Glutamatergic neuron (in vitro differentiated cells): ENCODE measurements around the gene NRG3. TPM values are rescaled to one million over a fixed set of nuclear protein-coding genes. Genes with fewer than 3 reads are reported as not detected.

Experiments used
- DNase-seq: peaks from one replicate; pipeline ENCODE4 v3.0.0; 2022
- H3K27ac Mint-ChIP-seq: one replicate; pipeline ENCODE4 v1.8.0; 2020; ENCODE audit warnings: mild to moderate bottlenecking, mixed read lengths, inconsistent platforms; ENCODE audit not compliant: unreplicated experiment
- H3K27me3 Mint-ChIP-seq: one replicate; pipeline ENCODE4 v1.8.0; 2020; ENCODE audit warnings: mild to moderate bottlenecking, moderate library complexity, mixed read lengths, inconsistent platforms; ENCODE audit not compliant: unreplicated experiment
- H3K36me3 Mint-ChIP-seq: one replicate; pipeline ENCODE4 v1.8.0; 2020; ENCODE audit warnings: mild to moderate bottlenecking, mixed read lengths, inconsistent platforms; ENCODE audit not compliant: unreplicated experiment
- H3K4me1 Mint-ChIP-seq: one replicate; pipeline ENCODE4 v1.8.0; 2020; ENCODE audit warnings: mild to moderate bottlenecking, low read depth, mixed read lengths, inconsistent platforms; ENCODE audit not compliant: unreplicated experiment
- H3K4me3 Mint-ChIP-seq: one replicate; pipeline ENCODE4 v1.8.0; 2020; ENCODE audit warnings: mild to moderate bottlenecking, mixed read lengths, inconsistent platforms; ENCODE audit not compliant: unreplicated experiment
- H3K9me3 Mint-ChIP-seq: one replicate; pipeline ENCODE4 v1.8.0; 2020; ENCODE audit warnings: mild to moderate bottlenecking, moderate library complexity, mixed read lengths, inconsistent platforms; ENCODE audit not compliant: unreplicated experiment
- CTCF ChIP-seq: fragments of 200-600 bp; sonication (generic); IDR thresholded peaks from one replicate; pipeline ENCODE4 v1.5.0; 2021; ENCODE audit not compliant: partially characterized antibody, unreplicated experiment
- total RNA-seq: library from RNA; stranded (reverse); fragmentation: NEBNext Ultra II Directional; extraction: Animal tissue kit (Norgen Biotek cat#: 25700); gene quantifications from one replicate; pipeline ENCODE4 v1.2.1, GENCODE V29; 2021; ENCODE audit not compliant: unreplicated experiment

The NRG3 gene
- total RNA-seq, 1 donor from 2014 or later = 3.2 TPM

GRCh38 chr10:82535457-82535856 lies 660.5 kb downstream of the NRG3 start:
- Mint-ChIP-seq H3K4me1 (no peaks in the 10 kb centered on the region), H3K36me3 (no peaks in the 10 kb centered on the region), H3K4me3 (no peak overlapping the region), H3K9me3 (no peaks in the 10 kb centered on the region), H3K27ac (no peak overlapping the region), H3K27me3 (no peaks in the 10 kb centered on the region)
- TF ChIP-seq CTCF = no peak
- no peak for DNase-seq

- Mint-ChIP-seq H3K36me3 (no peaks in the 10 kb centered on the region), H3K4me1 (no peaks in the 10 kb centered on the region), H3K9me3 (no peaks in the 10 kb centered on the region), H3K4me3 (no peak overlapping the region), H3K27me3 (no peaks in the 10 kb centered on the region), H3K27ac (no peak overlapping the region)
- TF ChIP-seq CTCF = no peak
- DNase-seq = no peak
These were observed 661.7 kb downstream of the NRG3 start for GRCh38 chr10:82536668-82537067.

DNA sequence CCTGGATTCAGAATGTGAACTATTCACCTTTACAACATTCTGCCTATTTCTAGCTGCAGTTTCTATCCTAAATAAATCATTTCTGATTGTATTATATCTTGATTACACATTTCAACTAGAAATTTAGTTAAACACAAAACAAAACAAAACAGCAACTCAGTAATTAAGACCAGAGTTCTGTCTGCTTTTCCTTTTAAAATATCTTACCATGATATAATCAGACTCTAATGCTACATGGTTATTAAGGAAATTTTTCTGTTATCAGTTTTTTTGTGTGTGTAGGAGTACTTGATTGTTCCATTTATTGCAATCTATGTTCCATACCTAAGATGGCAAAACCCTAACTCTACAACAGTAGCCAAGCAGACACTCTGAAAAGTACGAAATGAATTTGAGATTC lies 663.3 kb downstream of the NRG3 start:
- Mint-ChIP-seq H3K27me3 (no peaks in the 10 kb centered on the region), H3K9me3 (no peaks in the 10 kb centered on the region), H3K36me3 (no peaks in the 10 kb centered on the region), H3K27ac (no peak overlapping the region), H3K4me1 (no peaks in the 10 kb centered on the region), H3K4me3 (no peak overlapping the region)
- no peak for DNase-seq
- TF ChIP-seq CTCF = no peak

DNA sequence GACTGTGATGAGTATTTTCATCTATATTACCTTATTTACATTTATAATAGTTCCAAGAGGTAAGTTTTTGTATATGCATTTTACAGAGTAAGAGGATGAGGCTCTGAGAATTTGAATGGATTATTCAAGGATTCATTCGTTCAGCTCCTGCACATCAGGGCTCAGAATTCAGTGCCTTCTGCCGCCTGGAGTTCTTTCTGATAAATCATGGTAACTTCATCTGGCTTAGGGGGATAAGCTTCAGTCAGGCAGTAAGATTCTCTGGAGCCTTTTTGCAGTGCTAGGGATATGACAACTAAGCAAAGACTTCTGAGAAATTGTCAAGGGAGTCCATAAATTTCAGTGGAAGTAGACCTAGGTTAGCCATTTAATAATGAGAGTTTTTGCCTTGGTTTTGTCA lies 668.6 kb downstream of the NRG3 start:
- H3K4me3 Mint-ChIP-seq = no peak overlapping the region
- TF ChIP-seq CTCF = no peak
- no peaks in the 10 kb centered on the region for H3K9me3 Mint-ChIP-seq
- peaks cover 2% of the 10 kb centered on the region for H3K27me3 Mint-ChIP-seq
- no peaks in the 10 kb centered on the region for H3K4me1 Mint-ChIP-seq
- H3K27ac Mint-ChIP-seq = no peak overlapping the region
- H3K36me3 Mint-ChIP-seq = no peaks in the 10 kb centered on the region
- no peak for DNase-seq

- TF ChIP-seq CTCF = no peak
- no peaks in the 10 kb centered on the region for H3K4me1 Mint-ChIP-seq
- H3K36me3 Mint-ChIP-seq = no peaks in the 10 kb centered on the region
- H3K4me3 Mint-ChIP-seq = no peak overlapping the region
- no peaks in the 10 kb centered on the region for H3K9me3 Mint-ChIP-seq
- peaks cover 2% of the 10 kb centered on the region for H3K27me3 Mint-ChIP-seq
- no peak for DNase-seq
- H3K27ac Mint-ChIP-seq = no peak overlapping the region
These were observed 669.4 kb downstream of the NRG3 start for GRCh38 chr10:82544377-82544776.
